B cell (primary cell): ENCODE measurements around the gene ARHGAP18.

ENCODE experiments used
- EZH2 ChIP-seq: IDR thresholded peaks from 2 replicates; pipeline ENCODE4 v1.6.1; 2012; ENCODE audit warnings: borderline replicate concordance, low read depth, mild to moderate bottlenecking, moderate library complexity, low read length; ENCODE audit not compliant: insufficient read depth, poor library complexity, severe bottlenecking
- TF ChIP-seq, protein P1 (sequence below): fragments of 200-600 bp; IDR thresholded peaks from one replicate; pipeline ENCODE4 v1.8.0; 2022; ENCODE audit warnings: antibody characterized with exemption, mild to moderate bottlenecking

- TF ChIP-seq, protein P1, sequence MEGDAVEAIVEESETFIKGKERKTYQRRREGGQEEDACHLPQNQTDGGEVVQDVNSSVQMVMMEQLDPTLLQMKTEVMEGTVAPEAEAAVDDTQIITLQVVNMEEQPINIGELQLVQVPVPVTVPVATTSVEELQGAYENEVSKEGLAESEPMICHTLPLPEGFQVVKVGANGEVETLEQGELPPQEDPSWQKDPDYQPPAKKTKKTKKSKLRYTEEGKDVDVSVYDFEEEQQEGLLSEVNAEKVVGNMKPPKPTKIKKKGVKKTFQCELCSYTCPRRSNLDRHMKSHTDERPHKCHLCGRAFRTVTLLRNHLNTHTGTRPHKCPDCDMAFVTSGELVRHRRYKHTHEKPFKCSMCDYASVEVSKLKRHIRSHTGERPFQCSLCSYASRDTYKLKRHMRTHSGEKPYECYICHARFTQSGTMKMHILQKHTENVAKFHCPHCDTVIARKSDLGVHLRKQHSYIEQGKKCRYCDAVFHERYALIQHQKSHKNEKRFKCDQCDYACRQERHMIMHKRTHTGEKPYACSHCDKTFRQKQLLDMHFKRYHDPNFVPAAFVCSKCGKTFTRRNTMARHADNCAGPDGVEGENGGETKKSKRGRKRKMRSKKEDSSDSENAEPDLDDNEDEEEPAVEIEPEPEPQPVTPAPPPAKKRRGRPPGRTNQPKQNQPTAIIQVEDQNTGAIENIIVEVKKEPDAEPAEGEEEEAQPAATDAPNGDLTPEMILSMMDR: no peak
- no peak for TF ChIP-seq EZH2
Observed at GRCh38 chr6:129651291-129651691, 58.7 kb downstream of the ARHGAP18 start.
